OCI-LY1 (cell line): ENCODE data around the gene DPP6.
"Not testable (repeated sequence)": the region's sequence is repeated elsewhere in the genome, so short reads cannot be mapped to it uniquely, and the experiment has no call there.

ENCODE experiments used
- EZH2 ChIP-seq: fragments of 200-600 bp; sonication (generic), shearing (Covaris generic); IDR thresholded peaks from 2 replicates; pipeline ENCODE4 v1.8.0; 2017; ENCODE audit warnings: borderline replicate concordance, mixed run types, mild to moderate bottlenecking, antibody characterized with exemption, low read length, moderate library complexity, mixed read lengths
- TF ChIP-seq, protein P1 (sequence below): fragments of 200-600 bp; sonication (generic), shearing (Covaris generic); IDR thresholded peaks from 2 replicates; pipeline ENCODE4 v1.5.1; 2017; ENCODE audit warnings: mild to moderate bottlenecking, antibody characterized with exemption, low read length, moderate library complexity, mixed read lengths

DNA sequence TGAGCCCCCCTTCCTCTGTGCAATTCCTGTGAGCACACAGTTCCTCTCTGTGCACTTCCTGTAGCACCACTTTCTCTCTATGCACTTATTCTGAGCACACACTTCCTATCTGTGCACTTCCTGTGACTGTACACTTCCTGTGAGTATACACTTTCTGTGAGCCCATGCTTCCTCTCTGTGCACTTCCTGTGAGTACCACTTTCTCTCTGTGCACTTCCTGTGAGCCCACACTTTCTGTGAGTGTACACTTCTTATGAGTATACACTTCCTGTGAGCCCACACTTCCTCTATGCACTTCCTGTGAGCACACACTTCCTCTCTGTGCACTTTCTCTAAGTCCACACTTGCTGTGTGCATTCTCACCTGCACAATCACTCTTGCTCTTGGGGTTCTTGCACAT, 83.4 kb downstream of the DPP6 start:
- TF ChIP-seq, protein P1, sequence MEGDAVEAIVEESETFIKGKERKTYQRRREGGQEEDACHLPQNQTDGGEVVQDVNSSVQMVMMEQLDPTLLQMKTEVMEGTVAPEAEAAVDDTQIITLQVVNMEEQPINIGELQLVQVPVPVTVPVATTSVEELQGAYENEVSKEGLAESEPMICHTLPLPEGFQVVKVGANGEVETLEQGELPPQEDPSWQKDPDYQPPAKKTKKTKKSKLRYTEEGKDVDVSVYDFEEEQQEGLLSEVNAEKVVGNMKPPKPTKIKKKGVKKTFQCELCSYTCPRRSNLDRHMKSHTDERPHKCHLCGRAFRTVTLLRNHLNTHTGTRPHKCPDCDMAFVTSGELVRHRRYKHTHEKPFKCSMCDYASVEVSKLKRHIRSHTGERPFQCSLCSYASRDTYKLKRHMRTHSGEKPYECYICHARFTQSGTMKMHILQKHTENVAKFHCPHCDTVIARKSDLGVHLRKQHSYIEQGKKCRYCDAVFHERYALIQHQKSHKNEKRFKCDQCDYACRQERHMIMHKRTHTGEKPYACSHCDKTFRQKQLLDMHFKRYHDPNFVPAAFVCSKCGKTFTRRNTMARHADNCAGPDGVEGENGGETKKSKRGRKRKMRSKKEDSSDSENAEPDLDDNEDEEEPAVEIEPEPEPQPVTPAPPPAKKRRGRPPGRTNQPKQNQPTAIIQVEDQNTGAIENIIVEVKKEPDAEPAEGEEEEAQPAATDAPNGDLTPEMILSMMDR: not testable (repeated sequence)
- not testable (repeated sequence) for TF ChIP-seq EZH2
